ENCODE results near the gene TSPYL2.

Gene TSPYL2

DNA sequence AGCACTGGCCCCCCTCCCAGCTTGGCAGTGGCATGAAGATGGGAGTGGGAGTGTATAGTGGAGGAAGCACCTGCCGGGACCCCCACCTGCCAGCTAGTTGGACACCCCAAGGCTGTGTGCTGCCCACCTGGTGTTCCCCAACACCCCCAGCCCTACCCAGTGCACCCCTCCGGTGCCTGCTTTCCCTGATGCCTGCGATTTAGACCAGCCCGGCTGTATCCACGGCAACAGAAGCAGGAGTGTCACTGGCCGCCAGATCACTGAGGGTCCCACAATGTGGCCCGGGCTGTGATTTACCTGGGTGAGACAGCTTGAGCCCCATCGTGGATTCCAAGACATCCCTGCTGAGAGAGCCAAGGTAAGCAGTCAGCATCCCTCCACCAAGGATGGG is 33.0 kb upstream of the TSPYL2 start:
- CTCF ChIA-PET = no interaction called here
- TF ChIP-seq, protein P1, sequence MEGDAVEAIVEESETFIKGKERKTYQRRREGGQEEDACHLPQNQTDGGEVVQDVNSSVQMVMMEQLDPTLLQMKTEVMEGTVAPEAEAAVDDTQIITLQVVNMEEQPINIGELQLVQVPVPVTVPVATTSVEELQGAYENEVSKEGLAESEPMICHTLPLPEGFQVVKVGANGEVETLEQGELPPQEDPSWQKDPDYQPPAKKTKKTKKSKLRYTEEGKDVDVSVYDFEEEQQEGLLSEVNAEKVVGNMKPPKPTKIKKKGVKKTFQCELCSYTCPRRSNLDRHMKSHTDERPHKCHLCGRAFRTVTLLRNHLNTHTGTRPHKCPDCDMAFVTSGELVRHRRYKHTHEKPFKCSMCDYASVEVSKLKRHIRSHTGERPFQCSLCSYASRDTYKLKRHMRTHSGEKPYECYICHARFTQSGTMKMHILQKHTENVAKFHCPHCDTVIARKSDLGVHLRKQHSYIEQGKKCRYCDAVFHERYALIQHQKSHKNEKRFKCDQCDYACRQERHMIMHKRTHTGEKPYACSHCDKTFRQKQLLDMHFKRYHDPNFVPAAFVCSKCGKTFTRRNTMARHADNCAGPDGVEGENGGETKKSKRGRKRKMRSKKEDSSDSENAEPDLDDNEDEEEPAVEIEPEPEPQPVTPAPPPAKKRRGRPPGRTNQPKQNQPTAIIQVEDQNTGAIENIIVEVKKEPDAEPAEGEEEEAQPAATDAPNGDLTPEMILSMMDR (conservative IDR thresholded peaks at IDR 0.05; ENCODE audit: low read depth) = no peak
- peak overlapping the region; percentile 13; the same call in 1 of the 2 replicates for H3K27ac ChIP-seq
- DNase-seq (ENCODE audit: low spot score) = no peak
- POLR2A ChIA-PET (ENCODE audit: low non-redundant PET) = no interaction called here

GRCh38 chrX:53050841-53051240 is 31.3 kb upstream of the TSPYL2 start:
- DNase-seq (ENCODE audit: low spot score) = no peak
- ChIA-PET POLR2A (ENCODE audit: low non-redundant PET) (no interaction called here), CTCF (interaction anchor here (0.5 kb wide), 1 partner anchor 68 kb away, joined by 3 read pairs; no protein-coding TSS in a partner anchor)
- TF ChIP-seq, protein P1 (conservative IDR thresholded peaks at IDR 0.05; ENCODE audit: low read depth) = no peak
- H3K27ac ChIP-seq = no peak overlapping the region

DNA sequence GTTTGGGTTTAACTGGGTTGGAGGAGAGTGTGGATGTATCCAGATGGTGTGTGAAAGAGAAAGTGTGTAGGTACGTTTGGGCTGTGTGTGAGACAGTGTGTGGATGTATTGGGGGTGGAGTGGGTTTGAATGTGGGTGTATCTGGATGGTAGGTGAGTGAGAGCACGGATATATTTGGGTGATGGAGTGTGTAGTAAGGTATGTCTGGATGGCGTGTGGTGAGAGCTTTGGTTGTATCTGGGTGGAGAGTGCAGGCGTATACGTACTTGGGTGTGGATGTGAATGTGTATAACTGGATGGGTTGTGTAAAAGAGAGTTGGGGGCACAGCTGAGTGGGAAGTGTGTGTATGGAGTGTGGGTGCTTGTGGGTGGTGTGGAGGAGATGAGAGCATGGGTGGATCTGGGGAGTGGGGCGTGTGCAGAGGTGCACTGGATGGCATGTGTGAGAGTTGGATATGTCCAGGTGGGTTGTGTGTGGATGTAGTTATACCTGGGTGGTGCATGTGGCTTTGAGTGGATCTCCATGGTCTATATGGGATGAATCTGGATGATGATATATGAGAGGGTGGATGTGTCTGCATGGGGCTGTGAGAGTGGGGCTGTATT is 26.8 kb upstream of the TSPYL2 start:
- no peak overlapping the region for H3K27ac ChIP-seq
- TF ChIP-seq, protein P1 (conservative IDR thresholded peaks at IDR 0.05; ENCODE audit: low read depth) = no peak
- ChIA-PET CTCF (no interaction called here), POLR2A (ENCODE audit: low non-redundant PET) (no interaction called here)
- DNase-seq (ENCODE audit: low spot score) = no peak

GRCh38 chrX:53056292-53056691 is 25.9 kb upstream of the TSPYL2 start:
- POLR2A ChIA-PET (ENCODE audit: low non-redundant PET) = no interaction called here
- TF ChIP-seq, protein P1 (conservative IDR thresholded peaks at IDR 0.05; ENCODE audit: low read depth) = no peak
- DNase-seq (ENCODE audit: low spot score) = no peak
- CTCF ChIA-PET = no interaction called here
- H3K27ac ChIP-seq = no peak overlapping the region

GRCh38 chrX:53065104-53065503 is 17.1 kb upstream of the TSPYL2 start:
- POLR2A ChIA-PET (ENCODE audit: low non-redundant PET) = no interaction called here
- CTCF ChIA-PET = no interaction called here

DNA sequence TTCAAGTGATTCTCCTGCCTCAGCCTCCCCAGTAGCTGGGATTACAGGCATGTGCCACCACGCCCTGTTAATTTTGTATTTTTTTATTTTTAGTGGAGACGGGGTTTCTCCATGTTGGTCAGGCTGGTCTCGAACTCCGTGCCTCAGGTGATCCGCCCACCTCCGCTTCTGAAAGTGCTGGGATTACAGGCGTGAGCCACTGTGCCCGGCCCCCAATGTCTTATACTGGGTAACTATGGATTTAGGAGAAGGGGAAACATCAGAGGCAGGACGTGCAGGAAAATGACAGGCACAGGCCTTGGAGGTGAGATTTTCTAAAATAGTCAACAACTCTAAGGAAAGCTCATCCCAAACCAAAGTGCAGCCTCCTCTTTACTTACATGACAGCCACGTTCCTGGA is 11.1 kb upstream of the TSPYL2 start:
- DNase-seq (ENCODE audit: low spot score) = no peak
- ChIA-PET POLR2A (ENCODE audit: low non-redundant PET) (no interaction called here), CTCF (interaction anchor here (0.7 kb wide), 2 partner anchors 77 to 124 kb away, joined by 3 to 5 read pairs; no protein-coding TSS in a partner anchor)
- no peak overlapping the region for H3K27ac ChIP-seq
- TF ChIP-seq, protein P1 (conservative IDR thresholded peaks at IDR 0.05; ENCODE audit: low read depth) = no peak

More at GRCh38 chrX:53065104-53065503, 17.1 kb upstream of the TSPYL2 start:
- TF ChIP-seq, protein P1 (conservative IDR thresholded peaks at IDR 0.05; ENCODE audit: low read depth) = no peak
- no peak overlapping the region for H3K27ac ChIP-seq
- no peak for DNase-seq (ENCODE audit: low spot score)

Data from RWPE1 (cell line).